ENCODE data around the gene TAF4.

- no peak for TF ChIP-seq CSDC2 (CRISPR knock-in tag; IDR thresholded peaks at IDR 0.05)
- no peak for TF ChIP-seq PATZ1 (CRISPR knock-in tag; IDR thresholded peaks at IDR 0.05; ENCODE audit: borderline replicate concordance)
- TF ChIP-seq ZC3H10 (CRISPR knock-in tag; IDR thresholded peaks at IDR 0.05) = no peak
- TF ChIP-seq SNAI2 (CRISPR knock-in tag; IDR thresholded peaks at IDR 0.05) = no peak
- TF ChIP-seq ZNF565 (CRISPR knock-in tag; conservative IDR thresholded peaks at IDR 0.05; ENCODE audit: low read depth) = no peak
- TF ChIP-seq GLIS3 (CRISPR knock-in tag; IDR thresholded peaks at IDR 0.05) = no peak
- no peak for TF ChIP-seq PPARA (CRISPR knock-in tag; IDR thresholded peaks at IDR 0.05; ENCODE audit: borderline replicate concordance)
- no peak for TF ChIP-seq CREB5 (CRISPR knock-in tag; IDR thresholded peaks at IDR 0.05; ENCODE audit: low read depth)
Observed at GRCh38 chr20:61985096-61985495, 80.6 kb downstream of the TAF4 start.
